A549 (cell line): ENCODE data around the gene MPP3.

Experiments used
- CHD4 ChIP-seq: fragments of 200-600 bp; sonication (generic); IDR thresholded peaks from 2 replicates; pipeline ENCODE4 v1.6.1; 2016; ENCODE audit warnings: antibody characterized with exemption, mild to moderate bottlenecking, borderline replicate concordance
- CTCF ChIP-seq: fragments of >200 bp; sonication (Bioruptor Twin); formaldehyde crosslinking; IDR thresholded peaks from 3 replicates; pipeline ENCODE4 v1.5.1; 2016
- FOSL2 ChIP-seq, 2 experiments: fragments of 450-650 bp in 1 of 2; fragments of >200 bp in 1 of 2; sonication (Bioruptor Twin) in 1 of 2; formaldehyde crosslinking; IDR thresholded peaks; 2 replicates each; pipeline versions ENCODE4 v1.5.0 to v1.6.1; 2016 to 2020; ENCODE audit warnings: mild to moderate bottlenecking in 1 of 2, moderate library complexity in 1 of 2
- FOXS1 ChIP-seq: fragments of 250-450 bp; sonication (Bioruptor Pico); IDR thresholded peaks from 2 replicates; pipeline ENCODE4 v1.5.0; 2020; ENCODE audit warnings: mild to moderate bottlenecking, moderate library complexity
- HOXA7 ChIP-seq: fragments of 250-450 bp; sonication (Bioruptor Pico); IDR thresholded peaks from 2 replicates; pipeline ENCODE4 v1.5.0; 2020; ENCODE audit warnings: mild to moderate bottlenecking, moderate library complexity
- HOXB13 ChIP-seq: fragments of 250-450 bp; sonication (Bioruptor Pico); IDR thresholded peaks from 2 replicates; pipeline ENCODE4 v1.5.0; 2020; ENCODE audit warnings: low read depth, mild to moderate bottlenecking, moderate library complexity
- JUNB ChIP-seq: fragments of >200 bp; sonication (Bioruptor Twin); formaldehyde crosslinking; IDR thresholded peaks from 2 replicates; pipeline ENCODE4 v1.6.1; 2016
- MYC ChIP-seq: IDR thresholded peaks from 2 replicates; pipeline ENCODE4 v1.6.1; 2012; ENCODE audit warnings: mild to moderate bottlenecking, inconsistent platforms, low read length, improper control_type of control experiment, borderline replicate concordance
- NR3C1 ChIP-seq: fragments of >200 bp; sonication (Bioruptor Twin); formaldehyde crosslinking; IDR thresholded peaks from 3 replicates; pipeline ENCODE4 v1.6.1; 2017
- POLR2A ChIP-seq: IDR thresholded peaks from 2 replicates; pipeline ENCODE4 v1.6.1; 2012; ENCODE audit warnings: mild to moderate bottlenecking, low read length
- REST ChIP-seq: fragments of 200-600 bp; sonication (generic); IDR thresholded peaks from 2 replicates; pipeline ENCODE4 v1.6.1; 2016; ENCODE audit warnings: antibody characterized with exemption, mild to moderate bottlenecking, moderate library complexity
- SMC3 ChIP-seq: fragments of >200 bp; sonication (Bioruptor Twin); formaldehyde crosslinking; IDR thresholded peaks from 3 replicates; pipeline ENCODE4 v1.6.1; 2018; ENCODE audit warnings: inconsistent platforms

- TF ChIP-seq JUNB (no peak), FOXS1 (CRISPR knock-in tag) (no peak), CTCF (no peak), HOXB13 (CRISPR knock-in tag) (no peak), POLR2A (no peak), NR3C1 (no peak), FOSL2 (IDR thresholded peaks at IDR 0.05) (no peak), FOSL2 (CRISPR knock-in tag; IDR thresholded peaks at IDR 0.05) (no peak), CHD4 (no peak), HOXA7 (CRISPR knock-in tag) (no peak), MYC (no peak), REST (no peak), SMC3 (no peak)
Measured at GRCh38 chr17:43814026-43814425, 18.9 kb downstream of the MPP3 start.
